ENCODE results near the gene HIPK4. TPM values are rescaled to one million over a fixed set of nuclear protein-coding genes. Genes with fewer than 3 reads are reported as not detected.
A peak's percentile ranks its signal among the peaks of the same experiment; 100 is the strongest.

The HIPK4 gene
- total and polyA plus RNA-seq, 9 of the 15 experiments (the other 6 are each of a cell fraction or from before 2014, with no cell fraction given): 0.06 to 0.09 TPM; not detected in 7

DNA sequence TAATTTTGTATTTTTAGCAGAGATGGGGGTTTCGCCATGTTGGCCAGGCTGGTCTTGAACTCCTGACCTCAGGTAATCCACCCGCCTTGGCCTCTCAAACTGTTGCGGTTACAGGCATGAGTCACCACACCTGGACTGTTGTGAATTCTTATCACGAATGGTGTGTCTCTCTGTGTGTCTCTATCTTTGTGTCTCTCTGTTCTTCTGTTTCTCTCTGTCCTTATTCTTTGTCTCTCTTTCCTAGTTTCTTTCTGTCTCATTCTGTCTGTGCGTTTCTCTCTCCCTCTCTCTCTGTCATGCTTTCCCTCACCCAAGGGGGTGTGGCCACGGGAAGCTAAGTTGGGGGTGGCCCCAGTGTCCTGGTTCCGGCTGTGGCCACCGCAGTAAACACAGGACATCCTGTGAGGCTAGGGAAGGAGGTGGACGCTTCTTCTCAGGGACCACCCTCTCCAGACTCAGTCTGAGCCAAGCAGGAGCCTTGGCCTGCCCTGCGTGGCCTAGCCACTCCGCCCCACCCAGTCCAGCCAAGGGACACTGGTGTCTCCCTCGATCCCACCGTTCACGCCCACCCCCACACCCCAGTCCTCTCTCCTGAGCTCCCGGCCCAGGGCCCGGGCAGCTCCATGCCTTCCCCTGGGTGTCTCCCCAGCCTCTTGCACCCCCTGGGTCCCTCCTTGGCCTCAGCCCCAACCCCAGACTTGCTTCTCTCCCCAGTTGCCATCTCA, 27.1 kb upstream of the HIPK4 start (continued):
- no peak for TF ChIP-seq RERE (CRISPR knock-in tag; IDR thresholded peaks at IDR 0.05; ENCODE audit: borderline replicate concordance)

- Histone ChIP-seq H3K9me3 (replicated peaks; ENCODE audit: control insufficient read depth, insufficient read depth, low read depth, low read length) (no peaks in the 10 kb centered on the region), H4K20me1 (replicated peaks; ENCODE audit: control insufficient read depth, insufficient read depth, low read length) (no peaks in the 10 kb centered on the region), H3K4me3 (no peak overlapping the region), H3K9me1 (ENCODE audit: control insufficient read depth, insufficient read depth, low read length) (no peaks in the 10 kb centered on the region), H3K79me2 (ENCODE audit: control insufficient read depth, insufficient read depth, low read length) (no peaks in the 10 kb centered on the region), H3K4me1 (replicated peaks in 1 of 2; ENCODE audit: control insufficient read depth in 2 of 2, insufficient read depth in 2 of 2, low read length in 2 of 2) (peaks cover 26 to 56% of the 10 kb centered on the region in 2 experiments), H2AFZ (ENCODE audit: low read depth, low read length) (peak overlapping the region; percentile 58; the same call in 1 of the 2 replicates), H3K9ac (ENCODE audit: insufficient read depth in 1 of 2, low read depth in 2 of 2, low read length in 2 of 2) (peak overlapping the region in 1 of 2 experiments; percentile 40; a peak in 2 of 4 replicates), H3K36me3 (ENCODE audit: control insufficient read depth, insufficient read depth, low read length) (no peaks in the 10 kb centered on the region), H3K27me3 (ENCODE audit: control insufficient read depth in 2 of 2, insufficient read depth in 2 of 2, low read length in 2 of 2) (no peaks in the 10 kb centered on the region), H3K27ac (ENCODE audit: extremely low read depth, low read depth, low read length) (peak overlapping the region; percentile 88), H3K4me2 (ENCODE audit: insufficient read depth, low read length) (peak overlapping the region; percentile 4; the same call in 1 of the 2 replicates)
- 69% methylated on average over 2 of the region's 2 CpGs for WGBS (ENCODE audit: insufficient coverage, low coverage, missing lambda C conversion rate)
- DNase-seq (ENCODE audit: extremely low read depth in 1 of 4, low spot score in 3 of 4): no peak
- in situ Hi-C loops (cut with MboI) (no loop called here), intact Hi-C loops (cut with micrococcal nuclease) (no loop called here)
- ChIA-PET CTCF (ENCODE audit: low intra/inter-chr PET ratio) (no interaction called here), POLR2A (interaction anchor here (0.6 to 2.7 kb wide), 5 partner anchors 12 to 301 kb away, joined by 3 to 17 read pairs (median 4); partner anchors contain the start of gene ITPKC)
- ATAC-seq: no peak
- BruUV-seq (replicated peaks): no TSS peak
- FAIRE-seq: no peak
- TF ChIP-seq SPI1 (IDR thresholded peaks at IDR 0.05; ENCODE audit: borderline replicate concordance, low read depth, low read length): no peak
- TF ChIP-seq, protein P1, sequence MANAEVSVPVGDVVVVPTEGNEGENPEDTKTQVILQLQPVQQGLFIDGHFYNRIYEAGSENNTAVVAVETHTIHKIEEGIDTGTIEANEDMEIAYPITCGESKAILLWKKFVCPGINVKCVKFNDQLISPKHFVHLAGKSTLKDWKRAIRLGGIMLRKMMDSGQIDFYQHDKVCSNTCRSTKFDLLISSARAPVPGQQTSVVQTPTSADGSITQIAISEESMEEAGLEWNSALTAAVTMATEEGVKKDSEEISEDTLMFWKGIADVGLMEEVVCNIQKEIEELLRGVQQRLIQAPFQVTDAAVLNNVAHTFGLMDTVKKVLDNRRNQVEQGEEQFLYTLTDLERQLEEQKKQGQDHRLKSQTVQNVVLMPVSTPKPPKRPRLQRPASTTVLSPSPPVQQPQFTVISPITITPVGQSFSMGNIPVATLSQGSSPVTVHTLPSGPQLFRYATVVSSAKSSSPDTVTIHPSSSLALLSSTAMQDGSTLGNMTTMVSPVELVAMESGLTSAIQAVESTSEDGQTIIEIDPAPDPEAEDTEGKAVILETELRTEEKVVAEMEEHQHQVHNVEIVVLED (CRISPR knock-in tag; IDR thresholded peaks at IDR 0.05): no peak
- TF ChIP-seq ZNF551 (CRISPR knock-in tag; IDR thresholded peaks at IDR 0.05): no peak
- peak; percentile 78 for TF ChIP-seq RBM25 (IDR thresholded peaks at IDR 0.05; ENCODE audit: low read depth, low read length, severe bottlenecking)
- peak in 1 of 2 experiments; percentile 38; a peak in 1 of 3 replicates for TF ChIP-seq CBX3 (IDR thresholded peaks at IDR 0.05; ENCODE audit: borderline replicate concordance in 1 of 2, low read length in 2 of 2)
- TF ChIP-seq TOE1 (IDR thresholded peaks at IDR 0.05; ENCODE audit: borderline replicate concordance): no peak
- TF ChIP-seq TOE1 (CRISPR knock-in tag; IDR thresholded peaks at IDR 0.05; ENCODE audit: borderline replicate concordance, low read depth): 0 out of 2 replicates have a peak, but pooled peaks have one; percentile 29
- TF ChIP-seq ZNF12 (CRISPR knock-in tag; IDR thresholded peaks at IDR 0.05): 0 out of 2 replicates have a peak, but pooled peaks have one; percentile 39
Measured at GRCh38 chr19:40415768-40416167, 25.8 kb upstream of the HIPK4 start.

All from K562 (cell line).